Mammary microvascular endothelial cell (primary cell): ENCODE measurements around the gene NUP210. TPM values are rescaled to one million over a fixed set of nuclear protein-coding genes. Genes with fewer than 3 reads are reported as not detected.

Experiments used
- total RNA-seq: library from RNA; depleted of rRNA; stranded (reverse); fragments of >200 nt; gene quantifications from 2 replicates; pipeline ENCODE4 v1.2.3, GENCODE V29; 2015

The NUP210 gene
- total RNA-seq, result 0.33 and 0.59 TPM in 2 replicates

DNA sequence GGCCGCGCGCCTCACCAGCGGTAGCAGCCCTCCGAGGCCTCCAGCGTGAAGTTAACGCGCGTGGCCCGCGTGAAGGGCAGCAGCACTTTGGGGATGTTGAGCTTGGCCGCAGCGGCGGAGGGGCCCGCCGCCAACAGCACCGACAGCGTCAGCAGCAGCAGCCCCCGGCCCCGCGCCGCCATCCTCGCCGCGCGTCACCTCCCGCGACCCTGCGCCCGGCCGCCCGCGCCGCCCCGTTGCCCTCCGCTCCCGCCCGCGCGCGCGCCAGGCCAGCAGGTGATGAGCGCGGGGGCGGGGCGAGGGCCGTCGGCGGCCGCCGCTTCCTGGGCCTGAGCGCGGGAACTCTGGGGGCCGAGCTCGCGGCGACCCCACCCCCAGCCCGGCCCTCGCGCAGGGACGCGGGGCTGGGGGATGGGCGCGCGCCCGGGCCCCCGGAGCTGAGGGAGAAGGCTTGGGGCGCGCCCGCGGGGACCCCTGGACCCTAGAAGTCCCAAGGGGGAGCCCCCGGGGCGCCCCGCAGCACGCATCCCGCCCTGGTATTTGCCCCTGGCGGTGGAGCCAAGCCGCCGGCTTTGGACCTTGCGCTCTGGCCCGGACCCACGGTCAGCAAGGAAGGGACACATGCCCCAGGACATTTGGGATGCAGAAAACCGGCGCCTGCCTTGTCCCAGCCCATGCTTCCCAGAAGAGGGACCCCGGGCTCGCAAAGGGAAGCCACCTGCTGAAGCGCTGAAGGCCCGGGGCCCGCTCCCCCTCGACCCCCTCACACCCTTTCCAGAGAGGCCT, at the start of gene NUP210:
Gene NUP210 (minus strand): TSS at position 278 of the 786 bp plus-strand sequence. CDS start 96 bp downstream, at position 182.

Other genes with a start within 250 kb of the NUP210 start
- gene HDAC11, start 60.0 kb upstream of the NUP210 start, total RNA-seq, result 6.1 and 10.5 TPM in 2 replicates
- 0.07 and 0.59 TPM in 2 replicates for gene FBLN2, start 128.8 kb upstream of the NUP210 start, total RNA-seq